ENCODE results near the gene SNW1. TPM values are rescaled to one million over a fixed set of nuclear protein-coding genes. Genes with fewer than 3 reads are reported as not detected.

The SNW1 gene
- polyA plus RNA-seq, 1 donor from 2014 or later: 81.2 TPM

- Histone ChIP-seq H3K9ac (ENCODE audit: low read length) (no peak overlapping the region), H4K20me1 (ENCODE audit: insufficient read depth) (no peaks in the 10 kb centered on the region), H3K36me3 (ENCODE audit: insufficient read depth, low read length) (peaks cover 5% of the 10 kb centered on the region), H3K79me2 (replicated peaks; ENCODE audit: insufficient read depth, low read length) (no peaks in the 10 kb centered on the region), H3K27me3 (ENCODE audit: insufficient read depth, low read depth, low read length) (no peaks in the 10 kb centered on the region), H3K4me3 (ENCODE audit: low read length) (no peak overlapping the region), H3K9me2 (ENCODE audit: insufficient read depth, low read length) (no peaks in the 10 kb centered on the region), H2AFZ (ENCODE audit: low read depth, low read length) (no peak overlapping the region), H3K4me2 (ENCODE audit: low read length) (no peak overlapping the region), H3K27ac (ENCODE audit: low read length) (no peak overlapping the region), H3K9me3 (ENCODE audit: low read length) (no peaks in the 10 kb centered on the region), H3F3A (ENCODE audit: insufficient read depth, low read length, poor library complexity, severe bottlenecking) (no peaks in the 10 kb centered on the region)
- no peak for TF ChIP-seq RAD21 (conservative IDR thresholded peaks at IDR 0.05)
- TF ChIP-seq EZH2 (IDR thresholded peaks at IDR 0.05; ENCODE audit: borderline replicate concordance, insufficient read depth, low read length, poor library complexity, severe bottlenecking): no peak
- no peak for TF ChIP-seq EP300 (conservative IDR thresholded peaks at IDR 0.05; ENCODE audit: poor library complexity, severe bottlenecking)
- no peak for TF ChIP-seq SMC3 (conservative IDR thresholded peaks at IDR 0.05; ENCODE audit: poor library complexity)
- TF ChIP-seq MXI1 (conservative IDR thresholded peaks at IDR 0.05; ENCODE audit: poor library complexity, severe bottlenecking): no peak
Measured at GRCh38 chr14:77721437-77721836, 39.5 kb downstream of the SNW1 start.

- H3K4me3 ChIP-seq (ENCODE audit: low read length): no peak overlapping the region
- H3K9me2 ChIP-seq (ENCODE audit: insufficient read depth, low read length): no peaks in the 10 kb centered on the region
- no peak overlapping the region for H3K4me2 ChIP-seq (ENCODE audit: low read length)
- H2AFZ ChIP-seq (ENCODE audit: low read depth, low read length): no peak overlapping the region
- no peaks in the 10 kb centered on the region for H3F3A ChIP-seq (ENCODE audit: insufficient read depth, low read length, poor library complexity, severe bottlenecking)
- no peaks in the 10 kb centered on the region for H3K27me3 ChIP-seq (ENCODE audit: insufficient read depth, low read depth, low read length)
- H3K79me2 ChIP-seq (replicated peaks; ENCODE audit: insufficient read depth, low read length): peaks cover 8% of the 10 kb centered on the region
- no peaks in the 10 kb centered on the region for H3K9me3 ChIP-seq (ENCODE audit: low read length)
- TF ChIP-seq EZH2 (IDR thresholded peaks at IDR 0.05; ENCODE audit: borderline replicate concordance, insufficient read depth, low read length, poor library complexity, severe bottlenecking): no peak
- no peaks in the 10 kb centered on the region for H4K20me1 ChIP-seq (ENCODE audit: insufficient read depth)
- no peak overlapping the region for H3K9ac ChIP-seq (ENCODE audit: low read length)
- H3K27ac ChIP-seq (ENCODE audit: low read length): no peak overlapping the region
- H3K36me3 ChIP-seq (ENCODE audit: insufficient read depth, low read length): peaks cover 8% of the 10 kb centered on the region
Measured at GRCh38 chr14:77717608-77718305, 43.2 kb downstream of the SNW1 start.

- Histone ChIP-seq H4K20me1 (ENCODE audit: insufficient read depth) (no peaks in the 10 kb centered on the region), H3K4me2 (ENCODE audit: low read length) (no peak overlapping the region), H3K9ac (ENCODE audit: low read length) (no peak overlapping the region), H3K4me3 (ENCODE audit: low read length) (no peak overlapping the region), H2AFZ (ENCODE audit: low read depth, low read length) (no peak overlapping the region), H3K27me3 (ENCODE audit: insufficient read depth, low read depth, low read length) (no peaks in the 10 kb centered on the region), H3K9me3 (ENCODE audit: low read length) (no peaks in the 10 kb centered on the region), H3K27ac (ENCODE audit: low read length) (no peak overlapping the region), H3F3A (ENCODE audit: insufficient read depth, low read length, poor library complexity, severe bottlenecking) (no peaks in the 10 kb centered on the region), H3K36me3 (ENCODE audit: insufficient read depth, low read length) (peaks cover 3% of the 10 kb centered on the region), H3K79me2 (replicated peaks; ENCODE audit: insufficient read depth, low read length) (peaks cover 15% of the 10 kb centered on the region), H3K9me2 (ENCODE audit: insufficient read depth, low read length) (no peaks in the 10 kb centered on the region)
- no peak for TF ChIP-seq REST (IDR thresholded peaks at IDR 0.05; ENCODE audit: borderline replicate concordance)
Measured at GRCh38 chr14:77714926-77715325, 46.0 kb downstream of the SNW1 start.

Data from neural cell (in vitro differentiated cells).